ENCODE measurements around the gene TUBB6. TPM values are rescaled to one million over a fixed set of nuclear protein-coding genes. Genes with fewer than 3 reads are reported as not detected.

The TUBB6 gene
- total RNA-seq, 4 donors from 2014 or later: 316 to 921 (median 720) TPM

DNA sequence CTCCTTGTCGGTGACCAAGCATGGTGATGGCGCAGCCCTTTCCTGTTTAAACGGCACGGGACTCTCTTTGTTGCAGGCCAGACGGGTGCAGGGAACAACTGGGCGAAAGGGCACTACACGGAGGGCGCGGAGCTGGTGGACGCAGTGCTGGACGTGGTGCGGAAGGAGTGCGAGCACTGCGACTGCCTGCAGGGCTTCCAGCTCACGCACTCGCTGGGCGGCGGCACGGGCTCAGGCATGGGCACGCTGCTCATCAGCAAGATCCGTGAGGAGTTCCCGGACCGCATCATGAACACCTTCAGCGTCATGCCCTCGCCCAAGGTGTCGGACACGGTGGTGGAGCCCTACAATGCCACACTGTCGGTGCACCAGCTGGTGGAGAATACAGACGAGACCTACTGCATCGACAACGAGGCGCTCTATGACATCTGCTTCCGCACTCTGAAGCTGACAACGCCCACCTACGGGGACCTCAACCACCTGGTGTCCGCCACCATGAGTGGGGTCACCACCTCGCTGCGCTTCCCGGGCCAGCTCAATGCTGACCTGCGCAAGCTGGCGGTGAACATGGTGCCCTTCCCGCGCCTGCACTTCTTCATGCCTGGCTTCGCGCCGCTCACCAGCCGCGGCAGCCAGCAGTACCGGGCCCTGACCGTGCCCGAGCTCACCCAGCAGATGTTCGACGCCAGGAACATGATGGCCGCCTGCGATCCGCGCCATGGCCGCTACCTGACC lies 17.1 kb downstream of the TUBB6 start:
- no peak for DNase-seq (ENCODE audit: low spot score)
- ATAC-seq (ENCODE audit: low FRiP score): no peak

DNA sequence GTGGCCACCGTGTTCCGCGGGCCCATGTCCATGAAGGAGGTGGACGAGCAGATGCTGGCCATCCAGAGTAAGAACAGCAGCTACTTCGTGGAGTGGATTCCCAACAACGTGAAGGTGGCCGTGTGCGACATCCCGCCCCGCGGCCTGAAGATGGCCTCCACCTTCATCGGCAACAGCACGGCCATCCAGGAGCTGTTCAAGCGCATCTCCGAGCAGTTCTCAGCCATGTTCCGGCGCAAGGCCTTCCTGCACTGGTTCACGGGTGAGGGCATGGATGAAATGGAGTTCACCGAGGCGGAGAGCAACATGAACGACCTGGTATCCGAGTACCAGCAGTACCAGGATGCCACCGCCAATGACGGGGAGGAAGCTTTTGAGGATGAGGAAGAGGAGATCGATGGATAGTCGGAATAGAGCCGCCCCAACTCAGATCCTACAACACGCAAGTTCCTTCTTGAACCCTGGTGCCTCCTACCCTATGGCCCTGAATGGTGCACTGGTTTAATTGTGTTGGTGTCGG lies 17.7 kb downstream of the TUBB6 start:
- DNase-seq (ENCODE audit: low spot score) (no peak), ATAC-seq (ENCODE audit: low FRiP score) (no peak)
- TF ChIP-seq, protein P1, sequence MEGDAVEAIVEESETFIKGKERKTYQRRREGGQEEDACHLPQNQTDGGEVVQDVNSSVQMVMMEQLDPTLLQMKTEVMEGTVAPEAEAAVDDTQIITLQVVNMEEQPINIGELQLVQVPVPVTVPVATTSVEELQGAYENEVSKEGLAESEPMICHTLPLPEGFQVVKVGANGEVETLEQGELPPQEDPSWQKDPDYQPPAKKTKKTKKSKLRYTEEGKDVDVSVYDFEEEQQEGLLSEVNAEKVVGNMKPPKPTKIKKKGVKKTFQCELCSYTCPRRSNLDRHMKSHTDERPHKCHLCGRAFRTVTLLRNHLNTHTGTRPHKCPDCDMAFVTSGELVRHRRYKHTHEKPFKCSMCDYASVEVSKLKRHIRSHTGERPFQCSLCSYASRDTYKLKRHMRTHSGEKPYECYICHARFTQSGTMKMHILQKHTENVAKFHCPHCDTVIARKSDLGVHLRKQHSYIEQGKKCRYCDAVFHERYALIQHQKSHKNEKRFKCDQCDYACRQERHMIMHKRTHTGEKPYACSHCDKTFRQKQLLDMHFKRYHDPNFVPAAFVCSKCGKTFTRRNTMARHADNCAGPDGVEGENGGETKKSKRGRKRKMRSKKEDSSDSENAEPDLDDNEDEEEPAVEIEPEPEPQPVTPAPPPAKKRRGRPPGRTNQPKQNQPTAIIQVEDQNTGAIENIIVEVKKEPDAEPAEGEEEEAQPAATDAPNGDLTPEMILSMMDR (IDR thresholded peaks at IDR 0.05): no peak

More for the DNA sequence above, 17.1 kb downstream of the TUBB6 start:
- TF ChIP-seq, protein P1 (IDR thresholded peaks at IDR 0.05): no peak

DNA sequence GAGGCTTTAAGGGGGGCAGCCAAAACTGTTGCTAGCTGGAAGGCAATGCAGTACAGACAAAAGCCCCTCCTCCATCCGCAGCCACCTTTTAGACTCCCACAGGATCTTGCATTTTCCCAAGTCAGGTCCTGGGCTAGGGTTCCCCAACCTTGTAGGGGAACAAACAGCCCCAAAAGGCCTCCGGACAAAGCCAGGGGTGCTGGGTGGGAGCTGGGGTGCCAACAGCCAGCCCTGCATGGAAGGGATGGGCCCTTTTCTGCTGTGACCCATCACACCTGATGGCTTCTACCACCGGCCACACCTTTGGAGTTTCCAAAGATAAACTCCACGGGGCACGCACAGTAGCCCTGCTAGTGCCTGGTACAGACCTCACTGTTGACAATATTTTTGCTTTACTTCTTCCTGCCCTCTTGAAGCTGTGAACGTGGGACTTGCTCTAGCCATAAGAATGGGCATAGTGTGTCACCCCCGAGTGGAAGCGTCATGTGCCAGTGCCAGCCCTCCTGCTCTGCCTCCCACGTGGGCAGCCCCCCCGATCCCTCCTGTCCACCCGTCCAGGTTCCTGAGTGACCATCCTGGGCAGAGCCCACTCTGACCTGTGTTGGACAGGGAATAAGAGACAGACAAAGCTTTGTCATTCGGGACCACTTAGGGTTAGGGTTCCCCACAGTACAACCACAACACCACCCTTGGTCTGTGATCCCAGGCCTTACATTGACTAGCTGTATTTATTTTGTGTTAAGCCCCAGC lies 18.8 kb downstream of the TUBB6 start:
- TF ChIP-seq, protein P1 (IDR thresholded peaks at IDR 0.05): no peak
- no peak for DNase-seq (ENCODE audit: low spot score)
- peak; percentile 23 for ATAC-seq (ENCODE audit: low FRiP score)

DNA sequence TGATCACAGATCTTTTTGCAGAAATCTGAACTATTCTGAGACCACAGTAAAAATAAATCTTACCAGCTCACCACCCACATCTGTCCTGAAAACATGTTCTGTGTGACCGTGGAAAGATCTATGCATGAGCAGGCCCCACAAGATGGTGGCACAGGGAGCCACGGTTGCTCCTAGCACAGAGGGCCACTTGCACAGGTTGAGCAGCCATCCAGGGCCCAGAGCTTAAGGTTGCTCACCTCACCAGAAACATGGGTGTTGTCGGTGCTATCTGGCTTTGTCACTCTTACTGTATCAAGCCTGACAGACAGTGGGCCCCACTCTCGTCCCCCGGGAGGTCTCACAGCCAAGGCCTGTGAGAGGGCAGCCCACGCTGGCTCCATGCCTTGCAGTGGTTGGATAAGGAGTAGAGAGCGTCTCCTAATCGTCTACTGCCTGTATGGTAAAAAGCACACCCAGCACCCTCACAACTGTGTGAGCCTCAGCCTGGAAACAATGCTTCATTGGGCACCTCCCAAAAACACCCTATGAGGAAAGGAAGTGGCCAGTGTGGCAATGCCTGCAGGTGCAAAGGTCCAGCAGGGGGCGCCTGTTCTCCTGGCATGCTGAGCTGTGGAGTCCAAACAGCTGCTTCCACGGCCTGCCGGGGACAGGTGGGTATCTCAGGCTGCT lies 19.6 kb downstream of the TUBB6 start:
- ATAC-seq (ENCODE audit: low FRiP score) (peak; percentile 61), DNase-seq (ENCODE audit: low spot score) (peak; percentile 86)
- TF ChIP-seq, protein P1 (IDR thresholded peaks at IDR 0.05): no peak

DNA sequence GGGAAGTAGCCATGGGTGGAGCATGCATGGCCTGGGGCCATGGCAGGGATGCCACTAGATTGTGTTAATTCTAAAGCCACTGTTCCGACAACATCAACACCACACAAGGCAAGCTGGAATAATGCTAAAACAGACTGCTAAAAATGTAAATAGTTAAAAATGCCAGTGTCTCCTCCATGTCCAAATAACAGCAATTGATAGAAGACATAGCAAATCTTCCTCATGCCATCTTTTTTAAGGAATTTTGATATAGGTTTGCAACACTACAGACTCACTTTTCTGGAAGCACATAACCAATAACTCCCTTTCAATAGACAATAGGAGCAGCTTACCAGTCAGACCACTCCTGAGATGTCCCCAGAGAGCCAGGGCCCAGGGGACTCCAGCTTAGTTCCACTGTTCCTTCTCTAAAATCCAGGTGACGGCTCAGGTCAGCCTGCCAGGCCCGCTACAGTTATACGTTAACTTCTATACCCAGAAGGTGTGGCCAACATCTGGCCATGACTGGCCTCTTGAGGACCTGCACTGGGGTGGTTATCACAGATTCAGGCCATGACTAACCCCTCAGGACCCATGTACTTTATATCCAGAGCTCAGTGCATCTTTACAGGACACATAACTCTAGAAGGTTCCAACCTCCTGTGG lies 20.3 kb downstream of the TUBB6 start:
- DNase-seq (ENCODE audit: low spot score): no peak
- peak; percentile 13 for ATAC-seq (ENCODE audit: low FRiP score)
- TF ChIP-seq, protein P1 (IDR thresholded peaks at IDR 0.05): no peak

DNA sequence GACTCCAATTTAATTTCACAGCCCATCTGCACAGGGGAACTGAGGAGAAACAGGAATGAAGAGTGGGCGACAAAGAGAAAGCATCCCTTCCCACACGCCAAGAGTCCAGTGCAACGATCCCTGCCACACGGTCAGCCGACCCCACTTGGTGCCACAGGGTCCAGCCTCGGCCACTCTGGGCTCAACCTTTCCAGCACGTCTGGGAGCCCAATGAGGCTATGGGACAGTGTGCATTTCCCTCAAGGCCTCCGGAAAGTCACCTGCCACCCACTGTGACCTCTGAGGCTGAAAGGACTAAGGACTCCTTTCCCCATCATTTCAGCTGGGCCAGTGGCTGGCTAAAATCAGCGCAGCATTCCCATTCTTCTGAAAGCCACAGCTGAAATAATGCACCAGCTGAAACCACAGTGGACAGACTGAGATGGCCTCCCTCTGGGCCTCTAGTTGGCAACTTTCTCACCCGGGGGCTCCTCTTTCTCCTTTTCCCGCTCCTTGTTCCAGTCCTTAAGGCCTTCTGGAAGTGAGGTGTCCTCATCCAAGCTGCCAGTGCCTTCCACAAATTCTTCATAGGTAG lies 21.2 kb downstream of the TUBB6 start:
- TF ChIP-seq, protein P1 (IDR thresholded peaks at IDR 0.05): no peak
- ATAC-seq (ENCODE audit: low FRiP score): no peak
- no peak for DNase-seq (ENCODE audit: low spot score)
